GM20431 (cell line): ENCODE measurements around the gene TRIM8.
"Not testable (repeated sequence)": the region's sequence is repeated elsewhere in the genome, so short reads cannot be mapped to it uniquely, and the experiment has no call there.

Experiments
- in situ Hi-C: fragments of 300-500 bp; cut with MseI, MboI; formaldehyde crosslinking; loops from one replicate; pipeline ENCODE4 v1.15.0; 2020; ENCODE audit warnings: low sequenced_read_pairs; ENCODE audit not compliant: unreplicated experiment

The TRIM8 gene

DNA sequence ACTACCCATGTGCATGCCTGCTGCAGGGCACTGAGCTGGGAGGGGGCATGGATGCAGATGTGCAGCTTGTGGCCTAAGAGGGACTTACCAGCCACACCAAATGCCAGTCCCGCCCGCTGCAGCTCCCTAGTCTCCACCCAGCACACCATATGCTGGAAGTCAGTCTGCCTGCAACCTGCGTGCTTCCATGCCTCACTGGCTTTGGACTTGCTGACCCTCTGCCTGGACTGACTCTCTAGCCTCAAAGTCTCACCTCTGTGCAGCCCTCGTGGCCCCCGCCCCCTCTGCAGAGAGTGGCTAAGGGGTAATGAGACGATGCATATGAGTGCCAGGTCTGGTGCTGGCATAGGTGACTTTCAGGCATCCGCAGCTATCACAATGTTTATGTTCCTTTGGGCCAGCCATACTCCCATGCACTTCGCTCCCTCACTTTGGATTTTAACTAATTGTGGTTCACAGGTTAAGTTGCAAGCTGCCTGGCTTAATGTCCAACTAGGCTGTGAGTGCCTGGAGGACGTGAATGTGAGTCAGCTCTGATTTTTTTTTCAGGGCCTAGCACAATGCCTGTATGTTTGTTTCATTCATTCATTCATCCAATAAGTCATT, 21.7 kb downstream of the TRIM8 start:
- in situ Hi-C loops = no loop called here

DNA sequence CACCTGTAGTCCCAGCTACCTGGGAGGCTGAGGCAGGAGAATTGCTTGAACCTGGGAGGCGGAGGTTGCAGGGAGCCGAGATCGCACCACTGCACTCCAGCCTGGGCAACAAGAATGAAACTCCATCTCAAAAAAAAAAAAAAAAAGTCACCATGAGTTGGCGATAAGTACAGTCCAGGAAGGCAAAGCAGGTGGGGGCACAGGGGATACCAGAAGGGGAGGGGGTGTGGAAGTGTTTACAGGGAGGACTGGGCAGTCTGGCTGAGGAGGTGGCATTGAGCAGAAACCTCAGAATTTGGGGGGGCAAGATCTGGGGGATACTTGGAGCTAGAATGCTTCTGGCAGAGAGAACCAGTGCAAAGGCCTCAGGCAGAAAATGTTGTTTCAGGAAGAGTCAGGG, 23.1 kb downstream of the TRIM8 start:
- in situ Hi-C loops = not testable (repeated sequence)

- in situ Hi-C loops = no loop called here
Observed at GRCh38 chr10:102668326-102669107, 24.2 kb downstream of the TRIM8 start.

GRCh38 chr10:102669206-102670064, 25.2 kb downstream of the TRIM8 start:
- in situ Hi-C loops = no loop called here

GRCh38 chr10:102670065-102670670, 25.9 kb downstream of the TRIM8 start:
- in situ Hi-C loops = no loop called here

DNA sequence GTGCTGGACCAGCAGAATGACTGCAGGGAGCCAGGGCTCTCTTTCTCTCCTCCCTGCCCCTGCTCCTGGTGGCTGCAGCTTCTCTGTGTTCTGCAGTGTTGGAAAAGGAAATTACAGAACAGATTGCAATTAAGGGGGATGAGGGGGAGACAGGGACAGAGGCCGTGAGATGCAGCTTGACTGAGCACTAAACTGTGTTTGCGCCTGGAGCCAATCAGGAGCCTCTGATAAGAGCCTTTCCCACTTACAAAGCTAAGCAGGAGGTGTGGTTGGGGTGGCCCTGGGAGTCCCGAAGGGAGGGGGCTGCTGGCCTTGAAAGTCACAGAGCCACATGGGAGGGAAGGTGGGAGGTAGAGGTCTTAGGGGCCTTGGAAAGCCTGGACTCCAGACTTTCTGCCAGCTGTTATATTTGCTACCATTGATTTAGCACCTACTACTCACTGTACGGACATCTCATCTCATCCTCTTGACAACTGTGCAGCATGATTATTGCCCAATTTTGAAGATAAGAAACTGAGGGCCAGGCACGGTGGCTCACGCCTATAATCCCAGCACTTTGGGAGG, 26.7 kb downstream of the TRIM8 start:
- in situ Hi-C loops = no loop called here

DNA sequence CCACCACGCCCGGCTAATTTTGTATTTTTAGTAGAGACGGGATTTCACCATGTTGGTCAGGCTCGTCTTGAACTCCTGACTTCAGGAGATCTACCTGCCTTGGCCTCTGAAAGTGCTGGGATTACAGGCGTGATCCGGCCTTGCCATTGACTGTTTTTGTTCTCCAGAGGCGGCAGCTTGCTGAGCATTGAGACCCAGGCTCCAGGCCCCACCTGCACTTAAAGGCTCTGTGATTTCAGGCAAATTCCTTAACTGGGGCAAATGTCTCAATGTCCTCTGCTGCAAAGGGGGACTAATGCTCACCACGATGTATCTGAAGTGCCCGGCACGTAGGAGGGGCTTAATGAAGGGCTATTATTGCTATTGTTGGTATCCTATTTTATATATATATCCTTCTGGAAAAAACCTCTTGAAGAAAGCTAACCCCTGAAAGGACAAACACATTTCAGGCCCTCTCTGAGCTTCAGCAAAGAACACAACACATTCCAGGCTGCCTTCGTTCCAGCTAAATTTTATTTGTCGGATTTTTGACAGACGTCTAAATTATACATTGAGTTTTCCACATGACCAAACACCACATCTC, 29.0 kb downstream of the TRIM8 start:
- in situ Hi-C loops = no loop called here

GRCh38 chr10:102673819-102674511, 29.7 kb downstream of the TRIM8 start:
- in situ Hi-C loops = no loop called here

DNA sequence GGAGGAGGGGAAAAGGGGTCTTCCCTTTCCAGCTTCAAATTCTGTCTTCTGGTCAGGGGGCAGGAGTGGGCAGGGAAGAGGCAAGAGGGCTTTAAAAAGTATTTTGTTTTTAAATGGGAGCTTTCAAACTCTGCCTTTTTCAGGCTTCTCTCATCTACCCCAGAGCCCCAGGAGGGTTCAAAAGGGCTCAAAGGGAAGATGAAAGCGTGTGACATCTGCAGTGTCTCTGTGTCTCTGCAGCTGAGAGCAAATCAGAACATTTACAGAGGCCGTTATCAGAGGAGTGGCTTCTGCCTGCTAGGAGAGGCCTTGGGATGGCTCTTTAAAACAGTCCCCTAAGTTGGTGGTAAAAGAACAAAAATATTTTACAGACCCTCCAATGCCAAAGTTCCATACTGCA, 30.3 kb downstream of the TRIM8 start:
- in situ Hi-C loops = no loop called here

- in situ Hi-C loops = no loop called here
Observed at GRCh38 chr10:102675011-102675665, 30.9 kb downstream of the TRIM8 start.

DNA sequence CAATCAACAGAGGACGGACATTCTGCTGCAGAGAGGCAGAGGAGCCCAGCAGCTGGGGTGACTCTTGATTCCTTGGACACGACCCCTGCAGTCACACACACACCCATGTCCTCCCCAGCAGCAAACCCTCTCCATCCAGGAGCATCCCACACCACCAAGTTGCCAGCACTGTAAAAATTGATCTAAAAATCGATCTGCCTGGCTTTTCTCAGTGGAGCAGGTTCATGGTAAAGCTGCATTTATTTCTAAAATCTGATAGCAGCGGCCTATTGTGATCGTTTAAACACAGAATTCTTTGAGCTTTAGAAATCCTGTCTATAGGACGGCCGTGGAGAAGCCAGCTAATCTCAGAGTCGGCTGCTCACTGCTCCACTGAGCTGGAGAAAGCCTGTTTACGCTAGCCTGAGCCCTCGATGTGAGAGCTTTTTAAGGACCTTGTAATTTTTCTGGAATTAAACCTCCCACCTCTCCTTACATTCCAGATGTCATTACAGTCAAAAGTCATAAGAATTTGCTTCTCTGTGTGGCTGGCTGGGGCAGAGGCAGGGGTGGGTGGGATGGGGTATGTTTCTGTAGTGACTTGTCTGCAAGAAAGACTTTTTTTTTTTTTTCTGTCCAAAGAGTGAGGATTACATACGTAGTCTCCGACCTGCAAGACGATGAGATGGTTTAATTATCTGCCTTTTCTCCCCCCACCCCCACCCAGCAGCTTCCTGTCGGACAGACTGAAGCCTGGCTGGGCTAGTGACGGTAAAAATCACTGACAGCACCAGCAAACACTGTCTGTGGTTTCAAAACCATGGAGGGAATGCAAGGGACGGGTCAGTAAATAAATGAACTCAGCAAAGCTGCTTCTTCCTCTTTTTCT, 31.6 kb downstream of the TRIM8 start:
- in situ Hi-C loops = no loop called here

- in situ Hi-C loops = no loop called here
Observed at GRCh38 chr10:102676534-102677315, 32.4 kb downstream of the TRIM8 start.

- in situ Hi-C loops = no loop called here
Observed at GRCh38 chr10:102677331-102678067, 33.2 kb downstream of the TRIM8 start.

- in situ Hi-C loops = no loop called here
Observed at GRCh38 chr10:102678068-102678400, 33.8 kb downstream of the TRIM8 start.

- in situ Hi-C loops = no loop called here
Observed at GRCh38 chr10:102678842-102679289, 34.6 kb downstream of the TRIM8 start.

DNA sequence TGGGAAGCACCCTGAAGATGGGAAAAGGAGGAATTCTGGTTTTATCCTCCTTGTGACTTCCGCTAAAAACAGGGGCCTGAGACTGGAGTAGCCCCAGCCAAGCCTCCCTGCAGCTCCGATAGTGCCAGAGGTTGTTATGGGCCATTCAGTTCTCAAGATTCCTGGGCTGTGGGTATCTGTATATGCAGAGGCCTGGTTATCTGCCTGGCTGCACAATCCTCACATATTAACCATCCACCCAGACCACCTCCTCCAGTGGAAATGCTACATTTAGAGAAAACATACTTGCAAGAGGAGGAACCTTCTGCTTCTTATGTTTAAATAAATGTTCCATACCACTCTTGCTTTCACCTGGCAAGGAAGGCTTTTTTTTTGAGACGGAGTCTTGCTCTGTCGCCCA, 35.3 kb downstream of the TRIM8 start:
- in situ Hi-C loops = no loop called here
